Stimulated activated CD8-positive, alpha-beta memory T cell treated with anti-CD3 and anti-CD28 coated beads, Interleukin-15, amount 100 ng/mL, for 48 hours (primary cell): ENCODE data around the gene WNT3A.
"Not testable (repeated sequence)": the region's sequence is repeated elsewhere in the genome, so short reads cannot be mapped to it uniquely, and the experiment has no call there.

Source experiments
- DNase-seq, 2 donors: peaks; one replicate each; pipeline ENCODE4 v3.0.0-alpha.2; 2020; ENCODE audit warnings: low read depth in 2 of 2

The WNT3A gene

GRCh38 chr1:228006786-228007048, at the start of gene WNT3A:
Gene WNT3A, plus strand, starts transcription at chr1:228006998. Its CDS starts 131 bp downstream, at chr1:228007129.
- no peak for DNase-seq

- DNase-seq, result no peak
Measured at GRCh38 chr1:227958617-227959324, 48.0 kb upstream of the WNT3A start.

- DNase-seq, result no peak
Measured at GRCh38 chr1:227959325-227959860, 47.4 kb upstream of the WNT3A start.

GRCh38 chr1:227961651-227962466, 44.9 kb upstream of the WNT3A start:
- no peak for DNase-seq

GRCh38 chr1:227966733-227967132, 40.1 kb upstream of the WNT3A start:
- not testable (repeated sequence) for DNase-seq

- DNase-seq, result not testable (repeated sequence)
Measured at GRCh38 chr1:227967815-227968214, 39.0 kb upstream of the WNT3A start.

- DNase-seq, result not testable (repeated sequence)
Measured at GRCh38 chr1:227970076-227970995, 36.5 kb upstream of the WNT3A start.

GRCh38 chr1:227971216-227971615, 35.6 kb upstream of the WNT3A start:
- not testable (repeated sequence) for DNase-seq

GRCh38 chr1:227971643-227972282, 35.0 kb upstream of the WNT3A start:
- not testable (repeated sequence) for DNase-seq

GRCh38 chr1:227972283-227972679, 34.5 kb upstream of the WNT3A start:
- not testable (repeated sequence) for DNase-seq

- not testable (repeated sequence) for DNase-seq
Measured at GRCh38 chr1:227972843-227973374, 33.9 kb upstream of the WNT3A start.

GRCh38 chr1:227973724-227974288, 33.0 kb upstream of the WNT3A start:
- DNase-seq, result not testable (repeated sequence)

- DNase-seq, result not testable (repeated sequence)
Measured at GRCh38 chr1:227975583-227976283, 31.1 kb upstream of the WNT3A start.

- DNase-seq, result no peak
Measured at GRCh38 chr1:227987181-227987580, 19.6 kb upstream of the WNT3A start.

- DNase-seq, result no peak
Measured at GRCh38 chr1:227994632-227995300, 12.0 kb upstream of the WNT3A start.

GRCh38 chr1:227996187-227996950, 10.4 kb upstream of the WNT3A start:
- DNase-seq, result no peak

- no peak for DNase-seq
Measured at GRCh38 chr1:227998374-227999055, 8.3 kb upstream of the WNT3A start.
